ENCODE data around the gene SF3A2.
A peak's percentile ranks its signal among the peaks of the same experiment; 100 is the strongest.

The SF3A2 gene

DNA sequence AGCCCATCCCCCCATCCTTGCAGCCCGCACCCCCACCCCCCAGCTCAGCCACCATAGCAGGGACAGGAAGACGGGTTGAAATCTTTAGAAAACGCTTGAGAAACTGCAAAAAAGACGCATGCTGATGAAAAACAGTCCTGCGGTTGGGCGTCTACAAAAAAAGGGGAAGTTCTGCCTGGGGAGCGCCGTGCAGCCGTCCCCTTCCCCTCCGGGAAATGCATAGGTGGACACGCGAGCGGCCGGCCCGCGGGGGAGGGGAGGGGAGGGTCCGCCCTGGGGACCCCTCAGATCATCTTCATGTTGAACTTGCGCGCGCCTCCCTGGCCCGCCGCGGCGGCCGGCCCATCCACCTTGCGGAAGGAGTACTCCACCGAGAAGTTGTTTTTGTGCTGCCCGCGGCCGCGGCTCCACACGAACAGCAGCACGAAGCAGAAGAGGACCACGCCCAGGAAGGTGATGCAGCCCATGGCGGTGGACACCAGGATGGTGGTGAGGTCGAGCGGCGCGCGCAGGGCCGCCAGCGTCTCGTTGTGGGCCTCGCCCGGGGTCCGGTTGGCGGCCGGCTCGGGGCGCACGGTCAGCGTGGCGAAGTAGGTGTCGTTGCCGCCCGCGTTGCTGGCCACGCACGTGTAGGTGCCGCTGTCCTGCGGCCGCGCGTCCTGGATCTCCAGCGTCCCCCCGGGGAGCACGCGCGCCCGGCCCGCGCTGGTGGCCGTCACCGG is 53.3 kb downstream of the SF3A2 start:
- no peak overlapping the region for H2BK5ac ChIP-seq (ENCODE audit: low read length)
- no peak overlapping the region for H2AK5ac ChIP-seq (ENCODE audit: low read length)
- H3K9ac ChIP-seq (ENCODE audit: low read length): no peak overlapping the region
- peak overlapping the region; percentile 42 for H3K56ac ChIP-seq (ENCODE audit: low read length)
- H3K27ac ChIP-seq (ENCODE audit: low read depth, low read length): no peak overlapping the region
- no peak overlapping the region for H2BK120ac ChIP-seq (ENCODE audit: low read depth, low read length)
- no peak overlapping the region for H3K18ac ChIP-seq (ENCODE audit: low read length)
- H2BK15ac ChIP-seq (replicated peaks; ENCODE audit: low read depth): no peak overlapping the region
- no peaks in the 10 kb centered on the region for H3K79me2 ChIP-seq (ENCODE audit: control insufficient read depth, insufficient read depth, low read length)
- peaks cover 29% of the 10 kb centered on the region for H3K27me3 ChIP-seq (ENCODE audit: insufficient read depth, low read length, poor library complexity)
- no peaks in the 10 kb centered on the region for H3K79me1 ChIP-seq (ENCODE audit: low read length)
- no peak overlapping the region for H3K23ac ChIP-seq (ENCODE audit: low read length)
- H3K4me2 ChIP-seq (ENCODE audit: low read length): no peak overlapping the region
- H3K4ac ChIP-seq (ENCODE audit: low read depth, low read length): no peak overlapping the region
- no peak overlapping the region for H4K5ac ChIP-seq (ENCODE audit: low read length)
- no peaks in the 10 kb centered on the region for H3K4me1 ChIP-seq (ENCODE audit: control insufficient read depth, low read depth, low read length)
- H4K8ac ChIP-seq (ENCODE audit: low read depth, low read length): no peak overlapping the region
- DNase-seq: no peak
- H3K36me3 ChIP-seq (ENCODE audit: control insufficient read depth, insufficient read depth, low read length): no peaks in the 10 kb centered on the region
- WGBS (ENCODE audit: extremely low coverage, insufficient coverage, low lambda C conversion rate): no CpG with 5 or more reads among the region's 74 CpGs
- H3K4me3 ChIP-seq (ENCODE audit: low read length): no peak overlapping the region

DNA sequence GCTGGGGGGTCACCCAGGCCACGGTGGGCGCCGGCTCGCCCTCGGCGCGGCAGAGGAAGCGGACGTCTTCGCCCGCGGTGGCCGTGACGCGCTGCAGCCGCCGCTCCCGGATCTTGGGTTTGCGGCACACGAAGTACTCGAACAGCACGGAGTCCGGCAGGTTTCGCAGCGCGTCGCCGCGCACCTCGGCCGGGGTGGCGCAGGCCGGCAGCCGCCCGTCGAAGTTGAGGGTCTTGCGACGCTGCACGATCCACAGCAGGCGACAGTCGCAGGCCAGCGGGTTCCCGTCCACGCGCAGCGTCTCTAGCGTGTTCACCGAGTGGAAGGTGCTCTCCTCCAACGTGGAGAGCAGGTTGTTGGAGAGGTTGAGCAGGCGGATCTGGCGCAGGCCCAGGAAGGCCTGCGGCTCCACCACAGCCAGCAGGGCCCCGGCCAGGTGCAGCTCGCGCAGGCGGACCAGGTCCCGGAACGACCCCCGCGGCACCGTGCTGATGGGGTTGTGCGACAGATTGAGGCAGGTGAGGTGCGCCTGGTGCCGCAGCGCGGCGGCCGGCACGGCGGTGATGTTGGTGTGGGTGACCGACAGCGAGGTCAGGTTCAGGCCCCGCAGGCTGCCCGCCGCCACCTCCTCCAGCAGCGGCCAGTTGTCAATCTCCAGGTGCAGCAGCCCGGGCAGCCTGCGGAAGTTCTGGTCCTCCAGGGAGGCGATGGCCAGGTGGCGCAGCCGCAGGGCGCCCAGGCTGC is 54.0 kb downstream of the SF3A2 start:
- Histone ChIP-seq H2BK120ac (ENCODE audit: low read depth, low read length) (no peak overlapping the region), H3K27me3 (ENCODE audit: insufficient read depth, low read length, poor library complexity) (peaks cover 29% of the 10 kb centered on the region)
- WGBS (ENCODE audit: extremely low coverage, insufficient coverage, low lambda C conversion rate): no CpG with 5 or more reads among the region's 82 CpGs

DNA sequence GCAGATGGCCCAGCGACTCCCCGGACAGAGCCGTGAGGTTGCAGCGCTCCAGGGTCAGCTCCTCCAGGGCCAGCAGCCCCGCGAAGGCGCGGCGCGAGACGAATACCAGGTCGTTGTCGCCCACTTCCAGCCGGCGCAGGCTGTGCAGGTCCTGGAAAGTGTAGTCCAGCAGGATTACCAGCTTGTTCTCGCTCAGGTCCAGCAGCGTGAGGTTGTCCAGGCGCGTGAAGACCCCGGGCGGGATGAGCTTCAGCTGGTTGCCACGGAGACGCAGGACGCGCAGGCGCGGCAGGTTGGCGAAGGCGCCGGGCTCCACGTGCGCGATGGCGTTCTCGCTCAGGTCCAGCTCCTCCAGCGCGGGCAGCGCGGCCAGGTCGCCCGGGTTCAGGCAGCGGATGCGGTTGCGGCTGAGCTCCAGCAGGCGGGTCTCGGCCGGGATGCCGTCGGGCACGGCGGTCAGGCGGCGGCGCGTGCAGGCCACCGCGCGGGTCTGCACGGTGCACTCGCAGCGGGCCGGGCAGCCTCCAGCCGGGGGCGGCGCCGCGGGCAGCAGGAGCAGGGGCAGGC is 54.6 kb downstream of the SF3A2 start:
- H4K8ac ChIP-seq (ENCODE audit: low read depth, low read length): no peak overlapping the region
- H3K36me3 ChIP-seq (ENCODE audit: control insufficient read depth, insufficient read depth, low read length): no peaks in the 10 kb centered on the region
- no peaks in the 10 kb centered on the region for H3K79me1 ChIP-seq (ENCODE audit: low read length)
- H3K9ac ChIP-seq (ENCODE audit: low read length): no peak overlapping the region
- H3K4me2 ChIP-seq (ENCODE audit: low read length): peak overlapping the region; percentile 29
- no peaks in the 10 kb centered on the region for H3K79me2 ChIP-seq (ENCODE audit: control insufficient read depth, insufficient read depth, low read length)
- H2BK15ac ChIP-seq (replicated peaks; ENCODE audit: low read depth): no peak overlapping the region
- H2AK5ac ChIP-seq (ENCODE audit: low read length): no peak overlapping the region
- WGBS (ENCODE audit: extremely low coverage, insufficient coverage, low lambda C conversion rate): no CpG with 5 or more reads among the region's 67 CpGs
- no peak overlapping the region for H3K27ac ChIP-seq (ENCODE audit: low read depth, low read length)
- H2BK5ac ChIP-seq (ENCODE audit: low read length): no peak overlapping the region
- H3K18ac ChIP-seq (ENCODE audit: low read length): no peak overlapping the region
- DNase-seq: no peak
- no peak overlapping the region for H4K5ac ChIP-seq (ENCODE audit: low read length)
- H3K4me1 ChIP-seq (ENCODE audit: control insufficient read depth, low read depth, low read length): no peaks in the 10 kb centered on the region
- no peak overlapping the region for H3K23ac ChIP-seq (ENCODE audit: low read length)
- peaks cover 29% of the 10 kb centered on the region for H3K27me3 ChIP-seq (ENCODE audit: insufficient read depth, low read length, poor library complexity)
- no peak overlapping the region for H2BK120ac ChIP-seq (ENCODE audit: low read depth, low read length)
- no peak overlapping the region for H3K4ac ChIP-seq (ENCODE audit: low read depth, low read length)
- no peak overlapping the region for H3K56ac ChIP-seq (ENCODE audit: low read length)
- H3K4me3 ChIP-seq (ENCODE audit: low read length): no peak overlapping the region

More for the DNA sequence above, 54.0 kb downstream of the SF3A2 start:
- H3K23ac ChIP-seq (ENCODE audit: low read length): peak overlapping the region; percentile 80
- H3K4me2 ChIP-seq (ENCODE audit: low read length): no peak overlapping the region
- H2BK5ac ChIP-seq (ENCODE audit: low read length): no peak overlapping the region
- H4K8ac ChIP-seq (ENCODE audit: low read depth, low read length): no peak overlapping the region
- no peaks in the 10 kb centered on the region for H3K36me3 ChIP-seq (ENCODE audit: control insufficient read depth, insufficient read depth, low read length)
- H3K79me2 ChIP-seq (ENCODE audit: control insufficient read depth, insufficient read depth, low read length): no peaks in the 10 kb centered on the region
- H3K4ac ChIP-seq (ENCODE audit: low read depth, low read length): no peak overlapping the region
- no peaks in the 10 kb centered on the region for H3K4me1 ChIP-seq (ENCODE audit: control insufficient read depth, low read depth, low read length)
- H2AK5ac ChIP-seq (ENCODE audit: low read length): no peak overlapping the region
- no peak overlapping the region for H3K27ac ChIP-seq (ENCODE audit: low read depth, low read length)
- no peak overlapping the region for H3K18ac ChIP-seq (ENCODE audit: low read length)
- no peak overlapping the region for H4K5ac ChIP-seq (ENCODE audit: low read length)
- H3K79me1 ChIP-seq (ENCODE audit: low read length): no peaks in the 10 kb centered on the region
- no peak overlapping the region for H2BK15ac ChIP-seq (replicated peaks; ENCODE audit: low read depth)
- no peak for DNase-seq
- H3K56ac ChIP-seq (ENCODE audit: low read length): peak overlapping the region; percentile 42
- no peak overlapping the region for H3K4me3 ChIP-seq (ENCODE audit: low read length)
- H3K9ac ChIP-seq (ENCODE audit: low read length): no peak overlapping the region

DNA sequence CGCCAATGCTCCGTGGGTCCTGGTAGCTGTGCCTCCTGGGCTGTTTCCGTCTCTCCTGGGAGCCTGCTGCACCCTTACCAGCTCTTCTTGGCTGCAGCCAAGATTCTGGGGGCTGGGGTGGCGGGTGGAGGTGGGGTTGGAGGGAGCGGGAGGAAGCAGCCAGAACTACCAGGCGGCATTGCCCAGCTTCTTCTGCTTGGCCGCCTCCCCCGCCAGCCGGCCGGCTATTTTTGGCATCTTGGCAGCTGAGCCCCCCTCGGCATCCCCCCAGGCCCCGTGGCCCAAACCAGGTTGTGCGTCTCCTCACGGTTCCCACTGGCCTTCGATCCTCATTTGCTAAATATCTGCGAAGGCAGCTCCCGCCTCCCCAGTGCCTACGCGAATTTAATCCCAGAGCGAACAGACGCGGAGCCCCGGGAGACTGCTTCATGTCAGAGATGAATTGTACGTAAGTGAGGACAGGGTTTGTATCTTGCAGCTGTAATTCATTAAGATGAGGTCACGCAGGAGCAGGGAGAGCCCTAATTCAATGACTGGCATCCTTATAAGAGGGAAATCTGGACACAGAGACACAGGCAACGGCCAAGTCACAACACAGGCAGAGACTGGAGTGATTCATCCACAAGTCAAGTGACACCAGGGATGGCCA is 58.2 kb downstream of the SF3A2 start:
- WGBS (ENCODE audit: extremely low coverage, insufficient coverage, low lambda C conversion rate): no CpG with 5 or more reads among the region's 26 CpGs
- no peak overlapping the region for H3K9ac ChIP-seq (ENCODE audit: low read length)
- no peaks in the 10 kb centered on the region for H3K79me2 ChIP-seq (ENCODE audit: control insufficient read depth, insufficient read depth, low read length)
- H2BK15ac ChIP-seq (replicated peaks; ENCODE audit: low read depth): no peak overlapping the region
- no peak overlapping the region for H3K23ac ChIP-seq (ENCODE audit: low read length)
- no peak for DNase-seq
- H4K8ac ChIP-seq (ENCODE audit: low read depth, low read length): no peak overlapping the region
- H3K56ac ChIP-seq (ENCODE audit: low read length): no peak overlapping the region
- H2AK5ac ChIP-seq (ENCODE audit: low read length): no peak overlapping the region
- no peaks in the 10 kb centered on the region for H3K79me1 ChIP-seq (ENCODE audit: low read length)
- no peak overlapping the region for H2BK5ac ChIP-seq (ENCODE audit: low read length)
- H3K27ac ChIP-seq (ENCODE audit: low read depth, low read length): no peak overlapping the region
- H3K4me2 ChIP-seq (ENCODE audit: low read length): no peak overlapping the region
- H2BK120ac ChIP-seq (ENCODE audit: low read depth, low read length): no peak overlapping the region
- H3K4ac ChIP-seq (ENCODE audit: low read depth, low read length): no peak overlapping the region
- no peak overlapping the region for H4K5ac ChIP-seq (ENCODE audit: low read length)
- H3K36me3 ChIP-seq (ENCODE audit: control insufficient read depth, insufficient read depth, low read length): no peaks in the 10 kb centered on the region
- H3K18ac ChIP-seq (ENCODE audit: low read length): no peak overlapping the region
- peaks cover 19% of the 10 kb centered on the region for H3K27me3 ChIP-seq (ENCODE audit: insufficient read depth, low read length, poor library complexity)
- no peaks in the 10 kb centered on the region for H3K4me1 ChIP-seq (ENCODE audit: control insufficient read depth, low read depth, low read length)
- no peak overlapping the region for H3K4me3 ChIP-seq (ENCODE audit: low read length)

DNA sequence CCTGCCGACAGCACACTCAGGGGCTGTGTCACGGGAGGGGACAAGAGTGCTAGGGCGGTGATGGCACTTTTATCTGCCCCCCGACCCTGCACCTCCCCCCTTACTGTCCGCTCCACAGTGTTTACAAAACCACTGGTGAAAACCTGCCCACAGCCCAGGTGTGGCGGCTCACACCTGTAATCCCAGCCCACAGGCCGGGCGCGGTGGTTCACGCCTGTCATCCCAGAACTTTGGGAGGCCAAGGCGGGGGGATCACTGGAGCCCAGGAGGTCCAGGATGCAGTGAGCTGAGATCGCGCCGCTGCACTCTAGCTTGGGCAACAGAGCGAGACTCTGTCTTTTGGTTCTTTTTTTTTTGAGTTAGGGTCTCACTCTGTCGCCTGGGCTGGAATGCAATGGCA is 59.5 kb downstream of the SF3A2 start:
- H3K4ac ChIP-seq (ENCODE audit: low read depth, low read length): no peak overlapping the region
- H3K36me3 ChIP-seq (ENCODE audit: control insufficient read depth, insufficient read depth, low read length): no peaks in the 10 kb centered on the region
- H3K79me2 ChIP-seq (ENCODE audit: control insufficient read depth, insufficient read depth, low read length): no peaks in the 10 kb centered on the region
- H3K4me1 ChIP-seq (ENCODE audit: control insufficient read depth, low read depth, low read length): no peaks in the 10 kb centered on the region
- no peak overlapping the region for H2BK120ac ChIP-seq (ENCODE audit: low read depth, low read length)
- H3K18ac ChIP-seq (ENCODE audit: low read length): no peak overlapping the region
- no peak overlapping the region for H3K9ac ChIP-seq (ENCODE audit: low read length)
- H2BK15ac ChIP-seq (replicated peaks; ENCODE audit: low read depth): no peak overlapping the region
- no peak overlapping the region for H2AK5ac ChIP-seq (ENCODE audit: low read length)
- H3K56ac ChIP-seq (ENCODE audit: low read length): no peak overlapping the region
- H3K79me1 ChIP-seq (ENCODE audit: low read length): no peaks in the 10 kb centered on the region
- no peak overlapping the region for H3K4me2 ChIP-seq (ENCODE audit: low read length)
- peaks cover 6% of the 10 kb centered on the region for H3K27me3 ChIP-seq (ENCODE audit: insufficient read depth, low read length, poor library complexity)
- no peak overlapping the region for H3K27ac ChIP-seq (ENCODE audit: low read depth, low read length)
- no CpG with 5 or more reads among the region's 16 CpGs for WGBS (ENCODE audit: extremely low coverage, insufficient coverage, low lambda C conversion rate)
- no peak overlapping the region for H4K8ac ChIP-seq (ENCODE audit: low read depth, low read length)
- DNase-seq: no peak
- no peak overlapping the region for H2BK5ac ChIP-seq (ENCODE audit: low read length)
- H3K4me3 ChIP-seq (ENCODE audit: low read length): no peak overlapping the region
- H4K5ac ChIP-seq (ENCODE audit: low read length): no peak overlapping the region
- H3K23ac ChIP-seq (ENCODE audit: low read length): no peak overlapping the region
